AG10803 (cell line): ENCODE data around the gene MKI67.

Experiments
- DNase-seq: peaks from one replicate; pipeline ENCODE4 v3.0.0; 2010; ENCODE audit warnings: low read depth
- H3K4me3 ChIP-seq: 2 replicates; pipeline ENCODE4 v1.5.1; 2011; ENCODE audit warnings: mild to moderate bottlenecking, low read length, control low read depth
- TF ChIP-seq, protein P1 (sequence below): conservative IDR thresholded peaks from 2 replicates; pipeline ENCODE4 v1.5.1; 2011; ENCODE audit warnings: mild to moderate bottlenecking, low read length, control low read depth, inconsistent platforms

MKI67 gene

DNA sequence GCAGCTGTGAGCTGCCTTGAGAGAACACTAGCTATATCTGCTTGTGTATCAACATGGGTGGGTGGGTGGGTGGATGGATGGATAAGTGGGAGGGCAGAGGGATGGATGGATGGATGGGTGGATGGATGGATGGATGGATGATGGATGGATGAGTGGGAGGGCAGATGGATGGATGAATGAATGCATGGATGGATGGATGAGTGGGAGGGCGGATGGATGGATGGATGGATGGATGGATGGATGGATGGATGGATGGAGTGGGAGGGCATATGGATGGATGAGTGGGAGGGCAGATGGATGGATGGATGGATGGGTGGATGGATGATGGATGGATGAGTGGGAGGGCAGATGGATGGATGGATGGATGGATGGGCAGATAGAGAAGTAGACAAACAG is 76.1 kb downstream of the MKI67 start:
- TF ChIP-seq, protein P1, sequence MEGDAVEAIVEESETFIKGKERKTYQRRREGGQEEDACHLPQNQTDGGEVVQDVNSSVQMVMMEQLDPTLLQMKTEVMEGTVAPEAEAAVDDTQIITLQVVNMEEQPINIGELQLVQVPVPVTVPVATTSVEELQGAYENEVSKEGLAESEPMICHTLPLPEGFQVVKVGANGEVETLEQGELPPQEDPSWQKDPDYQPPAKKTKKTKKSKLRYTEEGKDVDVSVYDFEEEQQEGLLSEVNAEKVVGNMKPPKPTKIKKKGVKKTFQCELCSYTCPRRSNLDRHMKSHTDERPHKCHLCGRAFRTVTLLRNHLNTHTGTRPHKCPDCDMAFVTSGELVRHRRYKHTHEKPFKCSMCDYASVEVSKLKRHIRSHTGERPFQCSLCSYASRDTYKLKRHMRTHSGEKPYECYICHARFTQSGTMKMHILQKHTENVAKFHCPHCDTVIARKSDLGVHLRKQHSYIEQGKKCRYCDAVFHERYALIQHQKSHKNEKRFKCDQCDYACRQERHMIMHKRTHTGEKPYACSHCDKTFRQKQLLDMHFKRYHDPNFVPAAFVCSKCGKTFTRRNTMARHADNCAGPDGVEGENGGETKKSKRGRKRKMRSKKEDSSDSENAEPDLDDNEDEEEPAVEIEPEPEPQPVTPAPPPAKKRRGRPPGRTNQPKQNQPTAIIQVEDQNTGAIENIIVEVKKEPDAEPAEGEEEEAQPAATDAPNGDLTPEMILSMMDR, result no peak
- DNase-seq, result no peak
- H3K4me3 ChIP-seq, result no peak overlapping the region

DNA sequence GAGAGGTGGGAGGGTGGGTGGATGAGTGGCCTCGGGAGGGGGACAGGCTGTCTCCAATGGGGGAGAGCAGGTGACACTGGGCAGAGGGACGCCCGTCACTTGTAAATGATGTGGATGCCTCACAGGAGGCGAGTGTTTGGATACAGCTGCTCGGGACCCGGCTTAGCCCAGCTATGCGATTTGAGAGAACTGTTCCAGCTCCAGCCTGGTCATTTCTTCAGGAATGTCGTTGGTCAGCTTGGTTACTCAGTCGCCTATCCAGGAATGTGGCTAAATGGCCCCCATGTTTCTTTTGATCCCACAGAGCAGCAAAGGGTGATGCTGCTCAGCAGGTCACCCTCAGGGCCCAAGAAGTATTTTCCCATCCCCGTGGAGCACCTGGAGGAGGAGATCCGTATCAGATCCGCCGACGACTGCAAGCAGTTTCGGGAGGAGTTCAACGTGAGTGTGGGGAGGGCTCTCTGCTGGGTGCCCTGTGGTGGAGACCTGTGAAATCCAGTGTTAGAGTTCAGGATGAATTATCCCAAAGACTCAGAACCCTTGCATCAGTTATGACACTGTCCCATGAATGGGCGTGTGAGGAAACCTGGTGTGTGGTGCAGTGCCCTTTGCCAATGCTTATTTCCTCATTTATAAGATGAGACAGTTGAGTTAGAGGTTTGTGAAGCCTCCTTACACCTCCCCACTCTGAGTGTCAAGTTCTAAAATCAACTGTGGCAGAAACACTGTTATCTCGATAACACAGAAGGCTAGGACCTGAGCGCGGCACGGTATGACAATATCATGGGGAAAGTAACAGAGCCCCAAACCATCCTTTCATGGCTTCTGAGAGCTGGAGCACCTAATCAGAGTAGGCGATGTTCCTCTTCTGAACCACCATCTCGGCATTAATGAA is 76.8 kb downstream of the MKI67 start:
- no peak overlapping the region for H3K4me3 ChIP-seq
- TF ChIP-seq, protein P1, result no peak
- no peak for DNase-seq

DNA sequence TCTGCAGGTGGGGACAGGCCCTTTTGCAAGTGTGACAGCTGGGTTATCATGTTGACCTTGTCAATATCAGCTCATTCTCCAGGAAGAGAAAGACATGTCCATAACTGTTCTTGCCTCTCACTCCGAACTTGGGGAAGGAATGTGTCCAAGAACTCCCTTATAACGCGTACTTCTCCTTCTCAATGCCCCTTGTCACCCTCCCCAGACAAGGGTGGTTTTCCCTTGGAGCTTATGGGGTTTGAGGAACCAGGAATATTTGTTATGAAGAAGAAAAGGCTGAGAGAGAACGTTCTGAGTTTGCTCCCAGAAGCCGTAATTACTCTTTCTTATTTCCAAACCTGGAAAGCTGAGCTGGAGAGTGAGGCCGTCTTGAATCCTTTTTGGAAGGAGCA is 77.4 kb downstream of the MKI67 start:
- H3K4me3 ChIP-seq, result no peak overlapping the region
- no peak for DNase-seq
- TF ChIP-seq, protein P1, result no peak

DNA sequence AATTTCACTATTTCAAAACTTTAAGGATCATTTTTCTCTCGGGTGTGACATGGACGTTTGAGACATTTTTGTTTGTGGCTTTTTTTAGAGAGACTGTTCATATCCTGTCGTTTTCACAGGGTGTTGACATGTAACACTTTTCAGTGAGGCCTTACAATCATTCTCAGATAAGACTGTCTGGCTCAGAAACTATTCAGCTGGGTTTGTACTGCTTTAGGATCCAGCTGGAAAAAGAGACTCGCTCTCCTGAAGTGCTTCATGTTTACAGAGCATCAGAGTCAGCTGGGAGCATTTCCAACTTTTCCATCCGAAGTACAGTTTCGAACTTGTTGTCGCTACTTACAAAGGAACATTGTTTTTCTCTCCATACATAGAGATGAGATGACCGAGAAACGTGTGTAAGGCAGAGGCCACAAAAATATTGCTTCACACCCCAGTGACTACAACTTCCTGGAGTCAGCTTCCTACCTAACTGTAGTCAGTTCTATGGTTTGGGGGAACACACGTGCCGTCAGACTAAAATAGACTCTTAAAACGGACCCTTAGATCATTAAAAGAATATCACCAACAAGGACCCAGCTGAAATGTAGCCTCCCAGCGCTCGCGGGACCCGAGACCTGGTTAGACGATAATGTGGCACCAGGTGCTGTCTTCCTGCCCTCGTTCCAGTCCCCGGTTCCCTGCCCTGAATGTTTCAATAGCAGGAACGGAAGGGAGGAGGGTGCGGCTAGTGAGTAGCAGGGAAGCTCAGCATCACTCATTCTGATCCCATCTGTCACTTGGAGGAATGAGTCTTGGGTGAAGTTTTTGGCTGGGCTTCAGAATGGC is 78.0 kb downstream of the MKI67 start:
- DNase-seq, result no peak
- no peak overlapping the region for H3K4me3 ChIP-seq
- TF ChIP-seq, protein P1, result no peak

DNA sequence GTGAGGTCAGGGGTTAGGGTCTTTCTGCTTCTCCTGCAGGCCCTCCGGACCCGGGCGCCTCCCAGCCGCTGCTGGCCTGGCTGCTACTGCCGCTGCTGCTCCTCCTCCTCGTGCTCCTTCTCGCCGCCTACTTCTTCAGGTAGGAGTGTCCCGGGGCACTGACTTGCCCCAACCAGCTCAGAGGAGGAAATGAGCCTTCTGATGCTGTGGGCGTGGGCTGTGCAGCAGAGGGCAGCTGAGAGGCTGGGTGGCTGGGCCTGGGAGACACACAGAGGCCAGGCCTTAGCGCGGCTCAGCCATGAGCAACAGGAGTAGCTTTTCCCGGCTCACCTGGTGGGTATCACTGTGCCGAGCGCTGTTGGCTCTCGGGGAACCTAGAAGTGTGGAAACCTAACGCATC is 78.9 kb downstream of the MKI67 start:
- H3K4me3 ChIP-seq, result no peak overlapping the region
- DNase-seq, result no peak
- TF ChIP-seq, protein P1, result no peak

DNA sequence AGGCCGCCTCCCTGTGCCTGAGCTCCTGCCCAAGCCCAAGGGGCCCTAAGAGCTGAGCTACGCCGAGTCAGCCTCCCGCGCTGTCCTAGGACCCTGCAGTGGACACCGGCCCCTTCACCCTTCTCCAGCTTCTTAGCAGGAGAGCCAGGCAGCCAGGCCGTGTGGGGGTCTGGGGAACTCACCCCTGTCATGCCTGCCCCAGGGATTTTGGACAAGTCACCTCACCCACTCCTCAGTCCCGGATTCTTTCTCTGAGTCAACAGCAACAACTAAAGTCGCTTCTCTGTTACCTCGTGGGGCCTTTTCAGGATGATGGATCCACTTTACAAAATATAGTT is 79.3 kb downstream of the MKI67 start:
- DNase-seq, result no peak
- no peak overlapping the region for H3K4me3 ChIP-seq
- TF ChIP-seq, protein P1, result no peak
